NT2/D1 (cell line): ENCODE data around the gene CTSC.

Experiments
- YY1 ChIP-seq: IDR thresholded peaks from 2 replicates; pipeline ENCODE4 v1.6.1; 2011; ENCODE audit not compliant: insufficient read length, insufficient read depth
- ZNF274 ChIP-seq: IDR thresholded peaks from 2 replicates; pipeline ENCODE4 v1.6.1; 2011; ENCODE audit warnings: mild to moderate bottlenecking, low read depth, low read length

DNA sequence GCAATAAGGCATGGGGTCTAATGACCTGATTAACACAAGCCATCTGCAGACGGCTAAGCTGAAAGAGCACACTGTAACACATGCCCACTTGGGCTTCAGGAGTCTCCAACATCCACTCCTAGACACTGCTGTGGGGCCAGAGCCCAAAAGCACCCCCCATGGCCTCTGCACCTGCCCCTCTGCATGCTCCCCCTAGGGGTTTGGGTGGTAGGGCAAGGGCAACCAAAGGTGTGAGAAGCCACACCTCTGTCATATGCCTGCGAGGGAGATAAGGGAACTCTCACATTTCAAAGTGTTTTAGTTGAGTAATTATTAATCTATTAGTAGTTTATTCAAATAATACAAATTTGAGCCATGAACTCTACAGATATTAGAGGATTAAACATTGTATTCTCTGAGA lies 30.8 kb downstream of the CTSC start:
- no peak for TF ChIP-seq YY1
- TF ChIP-seq ZNF274 = no peak
